ENCODE measurements around the gene COL6A1. TPM values are rescaled to one million over a fixed set of nuclear protein-coding genes. Genes with fewer than 3 reads are reported as not detected.

Gene COL6A1
- total and polyA plus RNA-seq, 2 donors (not counting 3 experiments of a cell fraction or from before 2014, with no cell fraction given) = 30.1 to 42.4 TPM

DNA sequence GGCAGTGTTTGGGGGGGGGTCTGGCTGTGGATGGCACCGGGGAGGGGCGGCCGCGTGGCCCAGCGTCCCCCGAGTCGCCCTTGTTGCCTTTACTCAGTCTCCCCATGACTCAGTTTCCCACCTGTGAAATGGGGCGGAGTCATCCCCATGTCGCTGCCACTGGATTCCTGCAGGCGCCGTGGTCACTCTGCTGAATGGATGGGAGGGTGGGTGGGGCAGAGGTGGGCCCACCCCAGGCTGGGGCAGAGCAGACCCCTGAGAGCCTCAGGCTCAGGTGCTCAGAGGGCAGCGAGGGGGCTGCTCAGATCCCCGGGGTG is 2.0 kb downstream of the COL6A1 start:
- intact Hi-C loops (cut with micrococcal nuclease) = no loop called here
- ChIA-PET CTCF (no interaction called here), POLR2A (no interaction called here)
- FAIRE-seq = no peak
- no peak overlapping the region for H3K9ac ChIP-seq (replicated peaks; ENCODE audit: extremely low read depth, insufficient read depth, low read length)
- dilution Hi-C loops (cut with MboI; ENCODE audit: extremely low pct_ligation_motif_present, low sequenced_read_pairs) = no loop called here
- no peak overlapping the region for H2AFZ ChIP-seq (ENCODE audit: low read depth, low read length)
- no peaks in the 10 kb centered on the region for H3K9me1 ChIP-seq (replicated peaks; ENCODE audit: control insufficient read depth, extremely low read depth, insufficient read depth, low read length)
- no peaks in the 10 kb centered on the region for H3K9me3 ChIP-seq (replicated peaks; ENCODE audit: control insufficient read depth, insufficient read depth, low read length)
- no peak overlapping the region for H3K4me3 ChIP-seq (replicated peaks in 1 of 3; ENCODE audit: insufficient read depth in 1 of 3, low read depth in 1 of 3, low read length in 3 of 3)
- H3K27ac ChIP-seq (ENCODE audit: insufficient read depth, low read depth, low read length) = no peak overlapping the region
- H3K4me1 ChIP-seq (ENCODE audit: control insufficient read depth, extremely low read depth, insufficient read depth, low read length) = peaks cover 9% of the 10 kb centered on the region
- no peaks in the 10 kb centered on the region for H3K36me3 ChIP-seq (ENCODE audit: control insufficient read depth in 2 of 2, extremely low read depth in 1 of 2, insufficient read depth in 2 of 2, low read length in 2 of 2)
- TF ChIP-seq MYC (IDR thresholded peaks at IDR 0.05; ENCODE audit: low read depth, low read length) (no peak), EZH2 (IDR thresholded peaks at IDR 0.05; ENCODE audit: borderline replicate concordance, low read depth, low read length, severe bottlenecking) (no peak), JUN (IDR thresholded peaks at IDR 0.05; ENCODE audit: borderline replicate concordance, insufficient read depth, insufficient read length, low read depth) (no peak), POLR2AphosphoS5 (IDR thresholded peaks at IDR 0.05; ENCODE audit: insufficient read depth, low read depth, low read length) (no peak), GATA2 (IDR thresholded peaks at IDR 0.05; ENCODE audit: insufficient read depth, insufficient read length, low read depth, low read length) (no peak), POLR2A (IDR thresholded peaks at IDR 0.05; ENCODE audit: low read depth, low read length) (no peak), FOS (IDR thresholded peaks at IDR 0.05; ENCODE audit: borderline replicate concordance, insufficient read depth, low read length) (no peak)
- TF ChIP-seq, protein P1, sequence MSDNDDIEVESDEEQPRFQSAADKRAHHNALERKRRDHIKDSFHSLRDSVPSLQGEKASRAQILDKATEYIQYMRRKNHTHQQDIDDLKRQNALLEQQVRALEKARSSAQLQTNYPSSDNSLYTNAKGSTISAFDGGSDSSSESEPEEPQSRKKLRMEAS (IDR thresholded peaks at IDR 0.05; ENCODE audit: insufficient read depth, insufficient read length) = no peak
- TF ChIP-seq, protein P2, sequence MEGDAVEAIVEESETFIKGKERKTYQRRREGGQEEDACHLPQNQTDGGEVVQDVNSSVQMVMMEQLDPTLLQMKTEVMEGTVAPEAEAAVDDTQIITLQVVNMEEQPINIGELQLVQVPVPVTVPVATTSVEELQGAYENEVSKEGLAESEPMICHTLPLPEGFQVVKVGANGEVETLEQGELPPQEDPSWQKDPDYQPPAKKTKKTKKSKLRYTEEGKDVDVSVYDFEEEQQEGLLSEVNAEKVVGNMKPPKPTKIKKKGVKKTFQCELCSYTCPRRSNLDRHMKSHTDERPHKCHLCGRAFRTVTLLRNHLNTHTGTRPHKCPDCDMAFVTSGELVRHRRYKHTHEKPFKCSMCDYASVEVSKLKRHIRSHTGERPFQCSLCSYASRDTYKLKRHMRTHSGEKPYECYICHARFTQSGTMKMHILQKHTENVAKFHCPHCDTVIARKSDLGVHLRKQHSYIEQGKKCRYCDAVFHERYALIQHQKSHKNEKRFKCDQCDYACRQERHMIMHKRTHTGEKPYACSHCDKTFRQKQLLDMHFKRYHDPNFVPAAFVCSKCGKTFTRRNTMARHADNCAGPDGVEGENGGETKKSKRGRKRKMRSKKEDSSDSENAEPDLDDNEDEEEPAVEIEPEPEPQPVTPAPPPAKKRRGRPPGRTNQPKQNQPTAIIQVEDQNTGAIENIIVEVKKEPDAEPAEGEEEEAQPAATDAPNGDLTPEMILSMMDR (IDR thresholded peaks at IDR 0.05; ENCODE audit: extremely low read depth in 1 of 2, insufficient read depth in 1 of 2, low read depth in 1 of 2, low read length in 2 of 2) = no peak
- no peaks in the 10 kb centered on the region for H3K79me2 ChIP-seq (ENCODE audit: control insufficient read depth, insufficient read depth, low read length)
- peaks cover 0 to 3% of the 10 kb centered on the region in 2 experiments for H3K27me3 ChIP-seq (ENCODE audit: control insufficient read depth in 2 of 2, insufficient read depth in 2 of 2, low read length in 2 of 2)
- no peaks in the 10 kb centered on the region for H4K20me1 ChIP-seq (replicated peaks; ENCODE audit: control insufficient read depth, extremely low read depth, insufficient read depth, low read length)
- no TSS peak for BruUV-seq (replicated peaks)
- no peak overlapping the region for H3K4me2 ChIP-seq (ENCODE audit: insufficient read depth, low read length)
- no peak for DNase-seq (ENCODE audit: low read depth, low spot score)

All from endothelial cell of umbilical vein (primary cell).